Immature natural killer cell (primary cell): Measurements from ENCODE around the gene NIT1. TPM values are rescaled to one million over a fixed set of nuclear protein-coding genes. Genes with fewer than 3 reads are reported as not detected.

Experiments
- DNase-seq, 3 donors: peaks; one replicate each; pipeline ENCODE4 v3.0.0; 2022; ENCODE audit warnings: mixed read lengths in 1 of 3
- H3K27ac Mint-ChIP-seq, 6 donors: one replicate each; pipeline ENCODE4 v1.8.0; 2020; ENCODE audit warnings: mixed read lengths in 6 of 6, mild to moderate bottlenecking in 5 of 6, inconsistent platforms in 4 of 6, moderate library complexity in 3 of 6
- H3K27me3 Mint-ChIP-seq, 3 donors: one replicate each; pipeline ENCODE4 v1.8.0; 2020 to 2021; ENCODE audit warnings: low read depth in 3 of 3, mild to moderate bottlenecking in 3 of 3, mixed read lengths in 3 of 3, moderate library complexity in 3 of 3, inconsistent platforms in 1 of 3
- H3K36me3 Mint-ChIP-seq, 3 donors: one replicate each; pipeline ENCODE4 v1.8.0; 2020; ENCODE audit warnings: mixed read lengths in 3 of 3, inconsistent platforms in 2 of 3, mild to moderate bottlenecking in 2 of 3
- H3K4me1 Mint-ChIP-seq, 2 donors: one replicate each; pipeline ENCODE4 v1.8.0; 2020; ENCODE audit warnings: inconsistent platforms in 2 of 2, mild to moderate bottlenecking in 2 of 2, mixed read lengths in 2 of 2, moderate library complexity in 1 of 2
- H3K4me3 Mint-ChIP-seq, 5 donors: one replicate each; pipeline ENCODE4 v1.8.0; 2020; ENCODE audit warnings: mild to moderate bottlenecking in 5 of 5, mixed read lengths in 5 of 5, inconsistent platforms in 3 of 5, moderate library complexity in 3 of 5
- H3K9me3 Mint-ChIP-seq, 6 donors: one replicate each; pipeline ENCODE4 v1.8.0; 2020; ENCODE audit warnings: mild to moderate bottlenecking in 6 of 6, mixed read lengths in 6 of 6, inconsistent platforms in 4 of 6, moderate library complexity in 3 of 6
- polyA plus RNA-seq, 3 donors: library from polyadenylated mRNA; unstranded; fragments of 300-500 nt; fragmentation: Illumina TruSeq; gene quantifications; one replicate each; pipeline ENCODE4 v1.2.3, GENCODE V29; 2021

NIT1 gene, protein sequence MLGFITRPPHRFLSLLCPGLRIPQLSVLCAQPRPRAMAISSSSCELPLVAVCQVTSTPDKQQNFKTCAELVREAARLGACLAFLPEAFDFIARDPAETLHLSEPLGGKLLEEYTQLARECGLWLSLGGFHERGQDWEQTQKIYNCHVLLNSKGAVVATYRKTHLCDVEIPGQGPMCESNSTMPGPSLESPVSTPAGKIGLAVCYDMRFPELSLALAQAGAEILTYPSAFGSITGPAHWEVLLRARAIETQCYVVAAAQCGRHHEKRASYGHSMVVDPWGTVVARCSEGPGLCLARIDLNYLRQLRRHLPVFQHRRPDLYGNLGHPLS
- 10 to 100 TPM; 17.3 to 21.9 (median 18.2) TPM for polyA plus RNA-seq

DNA sequence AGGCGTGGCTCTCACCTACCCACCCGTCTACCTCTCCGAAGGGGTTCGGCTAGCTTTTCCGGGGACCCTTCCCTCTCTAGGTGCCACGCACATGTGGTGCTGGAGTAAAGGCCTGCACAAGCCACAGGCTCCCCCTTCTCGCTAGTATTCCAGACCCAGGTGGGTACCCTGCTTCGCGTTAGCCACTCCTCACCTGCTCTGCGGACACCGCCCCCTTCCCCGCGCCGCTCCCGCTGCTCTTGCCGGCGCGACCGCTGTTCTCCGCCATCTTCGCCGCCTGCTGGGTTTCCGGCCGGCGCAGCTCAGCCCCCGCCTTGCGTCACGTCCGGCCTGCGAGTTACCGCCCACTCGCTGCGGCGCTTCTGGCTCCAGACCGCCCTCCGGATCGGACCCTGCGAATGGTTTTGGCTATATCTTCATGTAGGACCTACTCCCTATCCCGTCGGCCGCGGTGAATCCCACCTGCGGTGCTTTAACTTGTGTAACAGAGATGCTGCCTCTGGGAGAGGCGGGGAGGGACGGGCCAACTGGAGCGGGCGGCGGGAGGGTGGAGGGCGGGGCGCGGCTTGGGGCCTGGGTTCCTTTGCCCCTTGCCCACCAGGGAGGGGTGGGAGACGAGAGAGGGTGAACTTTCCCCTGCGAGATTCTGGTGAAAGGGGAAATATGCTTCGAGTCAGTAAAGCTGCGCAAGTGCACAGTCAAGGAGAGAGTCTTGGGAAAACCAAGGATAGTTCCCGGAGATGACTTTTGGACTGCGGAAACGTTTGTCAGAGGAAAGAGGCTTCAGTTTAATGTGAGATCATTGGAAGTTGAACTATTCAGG, at the start of gene NIT1, which contains the start of gene PFDN2:
Gene NIT1, plus strand, starts transcription at position 347 of the 823 bp plus-strand sequence. Its CDS starts 72 bp downstream, at position 419.
Gene PFDN2, minus strand, starts transcription at position 279 of the 823 bp plus-strand sequence. Its CDS starts 11 bp downstream, at position 268.
- H3K36me3 Mint-ChIP-seq, result peaks cover 0 to 17% (median 9%) of the 10 kb centered on the region in 3 donors
- H3K9me3 Mint-ChIP-seq, result no peaks in the 10 kb centered on the region
- H3K27me3 Mint-ChIP-seq, result peaks cover 0 to 6% (median 2%) of the 10 kb centered on the region in 3 donors
- H3K4me3 Mint-ChIP-seq, result peak within 1 kb of the TSS; percentile 93 to 97 (median 94)
- peak; percentile 83 to 85 (median 84) for DNase-seq
- peaks cover 60 to 65% of the 10 kb centered on the region in 2 donors for H3K4me1 Mint-ChIP-seq
- peak within 1 kb of the TSS; percentile 92 to 99 (median 98) for H3K27ac Mint-ChIP-seq

DNA sequence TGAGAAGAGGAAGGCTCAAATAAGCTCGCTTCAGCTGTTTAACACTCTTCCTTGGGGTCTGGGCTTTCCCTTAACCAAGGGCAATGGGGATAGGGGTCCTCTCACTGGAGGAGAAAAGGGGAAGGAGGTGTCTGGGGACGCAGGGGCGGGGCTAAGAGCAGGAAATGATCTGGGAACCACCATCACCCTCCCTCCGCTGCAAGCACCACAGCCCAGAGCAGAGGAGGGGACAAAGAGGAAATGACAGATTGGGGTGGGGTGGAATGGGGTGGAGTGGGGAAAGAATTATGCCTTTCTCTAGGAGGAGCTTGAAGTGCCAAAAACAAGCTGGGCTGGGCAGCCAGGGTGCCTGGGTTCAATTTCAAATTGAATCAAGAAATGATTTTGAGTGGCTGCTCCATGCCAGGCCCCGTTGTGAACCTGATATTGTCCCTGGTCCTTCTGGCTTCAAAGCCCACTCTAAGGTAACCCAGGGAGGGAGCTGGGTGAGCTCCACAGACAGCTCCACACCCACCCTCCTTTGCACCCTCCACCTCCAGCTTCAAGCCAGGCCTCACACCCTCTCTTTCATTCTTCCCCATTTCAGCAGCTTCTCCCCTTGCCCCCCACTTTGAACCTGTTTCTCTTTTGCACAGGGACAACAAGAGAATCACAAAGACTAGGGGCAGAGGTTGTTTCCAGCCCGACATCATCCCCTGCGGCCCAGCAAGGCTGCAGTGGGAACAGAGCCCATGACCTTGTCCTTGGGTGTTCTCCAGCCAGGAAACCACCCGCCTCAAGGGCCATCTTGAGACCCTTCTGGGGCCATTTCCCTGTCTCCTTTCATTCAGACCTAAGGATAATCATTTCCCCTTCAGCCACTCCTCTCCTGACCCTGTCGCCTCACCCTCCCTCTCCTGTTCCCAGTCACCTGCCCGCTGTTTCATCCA, 49.3 kb upstream of the NIT1 start:
- Mint-ChIP-seq H3K36me3 (peaks cover 11 to 22% (median 18%) of the 10 kb centered on the region in 3 donors), H3K4me3 (peak overlapping the region; percentile 91 to 100 (median 97)), H3K27ac (peak overlapping the region; percentile 94 to 98 (median 97)), H3K27me3 (peaks cover 12 to 27% (median 15%) of the 10 kb centered on the region in 3 donors), H3K9me3 (no peaks in the 10 kb centered on the region), H3K4me1 (peaks cover 72 to 80% of the 10 kb centered on the region in 2 donors)
- DNase-seq, result peak; percentile 86 to 88 (median 86)

DNA sequence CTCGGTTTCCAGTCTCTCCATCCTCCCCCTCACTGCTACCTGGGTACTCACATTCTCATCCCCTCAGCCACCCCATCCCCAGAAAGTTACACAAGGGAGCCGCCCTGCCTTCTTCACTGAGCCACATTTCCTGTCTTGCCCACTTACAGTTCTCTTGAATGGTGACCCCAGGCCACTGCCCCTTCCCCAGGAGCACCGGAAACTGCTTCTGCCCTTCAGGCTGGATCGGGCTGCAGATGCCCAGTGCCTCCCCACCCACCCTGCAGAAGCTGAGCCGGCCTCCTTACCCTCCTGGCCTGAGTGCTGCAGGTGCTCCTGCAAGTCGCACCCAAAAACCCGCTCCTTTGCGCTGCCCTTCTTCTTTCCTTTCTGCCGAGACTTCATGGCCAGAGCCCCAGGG, 48.7 kb upstream of the NIT1 start:
- peaks cover 11 to 19% (median 13%) of the 10 kb centered on the region in 3 donors for H3K36me3 Mint-ChIP-seq
- H3K27me3 Mint-ChIP-seq, result peaks cover 12 to 27% (median 15%) of the 10 kb centered on the region in 3 donors
- no peaks in the 10 kb centered on the region for H3K9me3 Mint-ChIP-seq
- peaks cover 66 to 77% of the 10 kb centered on the region in 2 donors for H3K4me1 Mint-ChIP-seq
- H3K4me3 Mint-ChIP-seq, result peak overlapping the region; percentile 91 to 100 (median 97)
- H3K27ac Mint-ChIP-seq, result peak overlapping the region; percentile 94 to 98 (median 97)
- peak in 1 of 3 donors; percentile 24 for DNase-seq

DNA sequence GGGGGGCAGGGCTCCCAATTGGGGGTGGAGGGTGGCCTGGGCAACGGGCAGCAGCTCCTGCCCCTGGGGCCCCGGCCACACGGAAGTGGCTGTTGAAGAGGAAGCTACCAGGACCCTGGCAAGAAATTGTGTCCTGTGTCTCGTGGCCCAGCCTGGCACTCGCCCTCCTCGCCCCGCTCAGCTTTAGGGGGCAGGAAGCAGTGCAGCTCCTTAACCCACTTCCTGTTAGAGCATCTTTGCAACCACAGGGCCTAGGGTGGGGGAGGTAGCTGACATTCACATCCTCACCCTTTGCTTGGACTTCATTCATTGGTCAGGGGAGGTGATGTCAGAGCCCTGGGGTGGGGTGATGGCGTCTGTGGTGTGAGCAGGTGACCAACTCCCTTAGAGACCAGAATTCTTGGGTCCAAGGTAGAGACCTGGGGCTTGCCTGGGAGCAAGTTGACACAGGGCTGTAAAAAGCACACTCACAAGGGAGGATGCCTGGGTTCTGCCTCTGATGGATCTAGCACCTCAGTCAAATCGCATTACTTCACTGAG, 48.1 kb upstream of the NIT1 start, which contains the start of gene ARHGAP30:
Gene ARHGAP30, minus strand, starts transcription at position 161 of the 540 bp plus-strand sequence. CDS start 267 bp downstream, outside the sequence.
- Mint-ChIP-seq H3K27ac (peak within 1 kb of the TSS; percentile 94 to 98 (median 97)), H3K27me3 (peaks cover 12 to 27% (median 15%) of the 10 kb centered on the region in 3 donors), H3K4me3 (peak within 1 kb of the TSS; percentile 91 to 100 (median 97)), H3K4me1 (peaks cover 60 to 73% of the 10 kb centered on the region in 2 donors), H3K36me3 (peaks cover 8 to 14% (median 8%) of the 10 kb centered on the region in 3 donors), H3K9me3 (no peaks in the 10 kb centered on the region)
- peak; percentile 93 to 95 (median 94) for DNase-seq

DNA sequence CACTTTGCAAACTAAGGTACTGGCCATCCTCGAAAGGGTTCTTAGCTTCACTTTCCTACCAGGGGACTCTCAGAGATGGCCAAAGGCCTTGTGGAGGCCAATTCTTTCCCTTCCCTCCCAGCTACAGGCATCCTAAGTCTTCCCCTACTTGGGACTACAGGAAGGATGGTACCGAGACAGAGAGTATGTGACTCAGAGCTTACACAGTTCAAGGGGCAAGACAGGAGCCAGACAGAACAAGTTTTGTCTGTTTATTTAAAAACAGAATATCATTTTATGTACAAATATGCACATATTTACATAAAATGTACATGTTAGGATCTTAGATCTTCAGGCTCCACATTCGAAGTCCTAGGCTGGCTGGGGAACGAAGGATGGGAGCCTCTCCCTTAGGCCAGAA, 47.1 kb upstream of the NIT1 start:
- Mint-ChIP-seq H3K4me1 (peaks cover 51 to 65% of the 10 kb centered on the region in 2 donors), H3K4me3 (peak overlapping the region in 2 of 5 donors; percentile 29 to 44), H3K27ac (peak overlapping the region; percentile 94 to 98 (median 97))

DNA sequence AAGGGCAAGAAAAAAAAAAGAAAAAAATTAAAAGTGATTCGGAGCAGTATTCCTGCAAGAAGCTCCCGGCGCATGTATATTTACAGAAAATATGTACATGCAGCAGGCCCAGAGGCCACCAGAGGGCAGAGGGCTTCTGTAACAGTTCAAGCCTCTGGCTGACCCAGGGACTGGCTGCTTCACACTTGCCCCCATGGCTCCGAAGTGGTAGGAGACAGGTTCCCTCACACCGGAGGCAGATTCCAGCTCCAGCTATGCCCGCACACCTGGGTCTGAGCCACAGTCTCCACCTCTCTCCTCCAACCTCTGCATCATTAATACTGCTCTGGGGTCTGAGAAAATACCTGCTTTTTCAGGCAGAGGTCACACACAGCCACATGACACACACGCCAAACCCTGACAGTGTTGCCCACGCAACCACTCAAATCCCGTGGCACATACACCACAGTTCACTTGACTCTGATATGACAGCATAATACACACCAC, 46.0 kb upstream of the NIT1 start:
- Mint-ChIP-seq H3K36me3 (peaks cover under 1 to 10% (median 4%) of the 10 kb centered on the region in 3 donors), H3K4me3 (peak overlapping the region in 3 of 5 donors; percentile 18 to 46 (median 35)), H3K27me3 (peaks cover 12 to 27% (median 13%) of the 10 kb centered on the region in 3 donors), H3K27ac (peak overlapping the region; percentile 61 to 98 (median 96)), H3K4me1 (peaks cover 41 to 54% of the 10 kb centered on the region in 2 donors), H3K9me3 (no peaks in the 10 kb centered on the region)
- peak; percentile 60 to 63 (median 60) for DNase-seq

More for the DNA sequence above, 47.1 kb upstream of the NIT1 start:
- Mint-ChIP-seq H3K27me3 (peaks cover 12 to 27% (median 15%) of the 10 kb centered on the region in 3 donors), H3K36me3 (peaks cover 8 to 14% (median 8%) of the 10 kb centered on the region in 3 donors), H3K9me3 (no peaks in the 10 kb centered on the region)
- DNase-seq, result no peak

DNA sequence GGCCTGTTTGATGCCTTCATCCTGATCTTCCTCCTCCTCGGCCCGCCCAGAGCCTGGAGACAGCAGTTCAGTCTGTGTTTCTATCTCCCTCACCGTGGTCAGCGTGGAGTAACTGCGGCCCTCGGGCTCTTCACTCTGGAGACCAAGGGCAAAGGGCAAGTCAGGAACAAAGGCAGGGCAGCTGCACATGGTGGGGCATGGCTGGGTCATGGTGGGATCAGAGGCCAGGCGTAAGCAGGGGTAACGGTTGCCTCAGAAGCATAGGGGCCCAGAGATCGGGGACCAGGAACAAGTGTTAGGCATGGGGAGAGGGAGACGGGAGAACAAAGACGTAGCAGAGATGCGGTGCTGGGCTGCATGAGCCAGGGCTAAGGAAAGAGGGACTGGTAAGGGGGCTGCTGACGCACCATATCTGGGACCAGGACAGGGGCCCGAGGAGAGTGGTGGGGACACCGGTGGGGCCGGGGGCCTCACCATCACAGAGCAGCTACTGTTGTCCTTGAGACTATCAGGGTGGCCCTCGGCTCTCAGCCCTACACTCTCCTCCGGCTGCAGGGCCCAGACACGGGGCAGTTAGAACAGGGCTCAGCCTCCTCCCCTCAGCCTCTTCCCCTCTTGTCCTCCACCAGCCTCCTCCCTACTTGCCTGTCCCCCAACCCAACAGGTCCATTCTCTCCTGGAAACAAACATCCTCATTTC, 45.0 kb upstream of the NIT1 start:
- no peak for DNase-seq
- Mint-ChIP-seq H3K27me3 (peaks cover 12 to 25% (median 12%) of the 10 kb centered on the region in 3 donors), H3K36me3 (peaks cover 0 to 4% (median 0%) of the 10 kb centered on the region in 3 donors), H3K4me1 (peaks cover 31 to 44% of the 10 kb centered on the region in 2 donors), H3K27ac (peak overlapping the region in 4 of 6 donors; percentile 31 to 97 (median 78)), H3K4me3 (no peak overlapping the region), H3K9me3 (no peaks in the 10 kb centered on the region)

DNA sequence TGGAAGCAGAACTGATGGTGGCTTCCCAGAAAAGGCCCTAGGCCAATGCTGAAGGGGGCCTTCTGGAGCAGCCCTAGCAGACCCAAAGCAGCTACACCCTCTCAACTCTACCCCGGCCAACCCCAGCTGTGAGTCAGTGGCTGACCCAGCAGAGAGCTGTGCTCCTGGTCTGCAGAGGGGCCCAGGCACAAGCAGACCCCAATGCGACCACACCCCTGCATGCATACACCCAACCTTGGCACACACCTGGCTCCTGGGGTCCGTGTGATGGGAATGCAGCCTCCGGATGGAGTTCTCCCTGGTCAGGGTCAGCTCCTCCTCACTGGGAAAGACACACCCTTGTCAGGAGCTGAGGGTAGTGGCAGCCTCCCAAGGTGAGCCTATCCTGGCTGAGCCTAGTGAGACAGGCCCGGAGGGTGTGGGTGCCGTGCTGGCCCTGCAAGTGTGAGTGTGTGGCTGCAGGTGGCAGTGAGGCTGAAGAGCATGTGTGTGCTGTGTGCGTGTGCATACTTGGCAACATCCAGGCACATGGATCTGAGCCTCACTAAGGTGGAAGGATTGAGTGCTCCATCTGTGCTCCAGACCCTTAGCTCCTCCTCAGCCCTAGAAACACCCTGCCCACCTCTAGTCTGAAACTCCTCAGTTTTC, 44.3 kb upstream of the NIT1 start:
- Mint-ChIP-seq H3K9me3 (no peaks in the 10 kb centered on the region), H3K27ac (peak overlapping the region in 2 of 6 donors; percentile 61 to 77), H3K4me3 (no peak overlapping the region), H3K4me1 (peaks cover 26 to 37% of the 10 kb centered on the region in 2 donors), H3K36me3 (peaks cover 0 to 4% (median 0%) of the 10 kb centered on the region in 3 donors), H3K27me3 (peaks cover 12 to 18% (median 13%) of the 10 kb centered on the region in 3 donors)
- no peak for DNase-seq

DNA sequence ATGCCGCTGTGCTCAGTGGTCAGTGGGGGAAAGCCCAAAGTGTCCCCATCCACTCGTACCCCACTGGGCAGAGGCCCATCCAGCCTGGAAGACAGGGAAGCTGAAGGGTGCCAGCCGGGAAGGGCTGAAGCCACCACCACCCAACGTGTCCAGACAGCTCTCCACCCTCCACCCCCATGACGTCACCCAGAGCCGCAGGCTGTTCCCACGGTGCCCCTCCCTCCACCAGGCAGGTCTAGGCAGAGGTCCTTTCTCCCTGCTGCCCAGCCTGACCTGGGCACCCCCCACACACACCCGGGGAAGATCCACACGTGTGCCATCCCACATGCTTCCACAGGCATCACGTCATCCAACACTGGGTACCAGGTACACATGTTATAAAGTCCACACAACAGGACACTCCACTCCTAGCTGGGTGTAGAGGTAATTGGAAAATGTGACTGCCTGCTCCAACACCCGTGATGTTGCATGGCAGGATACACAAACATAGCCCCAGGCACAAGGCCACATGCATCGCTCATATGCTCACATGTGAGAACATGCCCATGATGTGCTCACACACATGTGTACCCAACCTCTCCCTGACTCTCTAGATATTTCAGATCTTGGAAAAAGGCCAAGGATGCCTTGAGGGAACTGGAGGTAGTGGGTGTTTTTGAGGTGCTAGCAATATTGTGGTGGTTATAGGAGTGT, 43.1 kb upstream of the NIT1 start:
- Mint-ChIP-seq H3K4me1 (peaks cover 25 to 35% of the 10 kb centered on the region in 2 donors), H3K27me3 (peaks cover 8% of the 10 kb centered on the region in 3 donors), H3K27ac (no peak overlapping the region), H3K4me3 (no peak overlapping the region), H3K36me3 (no peaks in the 10 kb centered on the region), H3K9me3 (no peaks in the 10 kb centered on the region)
- no peak for DNase-seq

DNA sequence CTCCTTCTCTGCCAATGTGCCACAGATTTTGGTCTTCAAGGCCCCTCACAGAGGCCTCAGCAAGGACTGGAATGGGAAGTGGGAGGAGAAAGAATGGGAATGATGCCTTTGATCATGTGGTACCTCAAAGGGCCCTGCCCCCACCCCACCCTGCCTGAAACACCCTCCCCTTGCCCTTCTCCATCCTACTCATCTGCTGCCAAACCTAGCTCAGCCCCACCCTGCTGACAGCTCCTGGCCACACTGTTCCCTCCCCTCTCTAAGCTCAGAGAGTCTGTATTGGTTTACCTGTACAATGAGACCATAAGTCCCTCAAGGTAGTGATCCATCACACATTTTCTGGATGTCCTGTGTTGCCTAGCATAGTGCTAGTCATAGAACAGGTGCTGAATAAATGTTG, 41.5 kb upstream of the NIT1 start:
- no peaks in the 10 kb centered on the region for H3K36me3 Mint-ChIP-seq
- H3K9me3 Mint-ChIP-seq, result no peaks in the 10 kb centered on the region
- peaks cover 10 to 19% of the 10 kb centered on the region in 2 donors for H3K4me1 Mint-ChIP-seq

DNA sequence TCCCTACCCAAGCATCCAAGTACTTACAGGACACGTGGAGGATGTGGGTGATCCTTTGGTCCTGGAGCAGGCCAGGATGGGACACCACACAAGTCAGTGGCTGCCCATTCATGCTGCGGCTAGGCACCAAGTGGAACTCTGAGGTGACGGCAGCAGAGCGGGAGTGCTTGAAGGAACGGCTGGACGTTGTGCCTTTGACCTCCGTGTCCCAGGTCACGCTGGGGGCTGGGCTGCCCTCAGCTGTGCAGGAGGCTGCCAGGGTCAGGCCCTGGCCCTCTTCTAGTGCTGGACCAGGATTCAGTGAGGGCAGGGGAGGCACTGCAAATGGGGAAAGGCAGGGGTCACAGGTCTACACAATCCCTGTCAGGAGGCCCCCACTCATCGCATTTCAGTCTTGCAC, 40.5 kb upstream of the NIT1 start:
- Mint-ChIP-seq H3K4me3 (no peak overlapping the region), H3K36me3 (no peaks in the 10 kb centered on the region), H3K4me1 (peaks cover 1 to 9% of the 10 kb centered on the region in 2 donors), H3K27ac (no peak overlapping the region), H3K27me3 (peaks cover 0 to 3% (median 0%) of the 10 kb centered on the region in 3 donors), H3K9me3 (no peaks in the 10 kb centered on the region)
- no peak for DNase-seq

More for the DNA sequence above, 41.5 kb upstream of the NIT1 start:
- DNase-seq, result no peak
- Mint-ChIP-seq H3K27me3 (peaks cover 2 to 3% (median 3%) of the 10 kb centered on the region in 3 donors), H3K27ac (no peak overlapping the region), H3K4me3 (no peak overlapping the region)
